GM18951 (cell line): ENCODE measurements around the gene ZNF382.

Experiments
- POLR2A ChIP-seq: IDR thresholded peaks from 4 replicates; pipeline ENCODE4 v1.6.1; 2011; ENCODE audit warnings: mild to moderate bottlenecking; ENCODE audit not compliant: insufficient read length, insufficient read depth; ENCODE audit errors: extremely low read depth
- in situ Hi-C: fragments of 300-500 bp; cut with MboI; formaldehyde crosslinking; loops from one replicate; pipeline ENCODE4 v1.12.0; 2022; ENCODE audit warnings: low sequenced_read_pairs, mixed read lengths, inconsistent platforms; ENCODE audit not compliant: unreplicated experiment

Gene ZNF382

GRCh38 chr19:36638862-36639510, 33.9 kb downstream of the ZNF382 start:
- no peak for TF ChIP-seq POLR2A
- in situ Hi-C loops, result no loop called here

- in situ Hi-C loops, result no loop called here
- no peak for TF ChIP-seq POLR2A
Observed at GRCh38 chr19:36646746-36647145, 41.6 kb downstream of the ZNF382 start.

GRCh38 chr19:36652958-36653357, 47.8 kb downstream of the ZNF382 start:
- in situ Hi-C loops, result no loop called here
- TF ChIP-seq POLR2A, result no peak

GRCh38 chr19:36665832-36666231, 60.7 kb downstream of the ZNF382 start:
- TF ChIP-seq POLR2A, result no peak
- in situ Hi-C loops, result no loop called here

- TF ChIP-seq POLR2A, result no peak
- in situ Hi-C loops, result no loop called here
Observed at GRCh38 chr19:36668646-36669045, 63.5 kb downstream of the ZNF382 start.

GRCh38 chr19:36672368-36672767, 67.3 kb downstream of the ZNF382 start:
- in situ Hi-C loops, result no loop called here
- no peak for TF ChIP-seq POLR2A

- no peak for TF ChIP-seq POLR2A
- in situ Hi-C loops, result no loop called here
Observed at GRCh38 chr19:36674201-36674600, 69.1 kb downstream of the ZNF382 start.

GRCh38 chr19:36679455-36679854, 74.3 kb downstream of the ZNF382 start:
- in situ Hi-C loops, result no loop called here

More at GRCh38 chr19:36679455-36679854, 74.3 kb downstream of the ZNF382 start:
- no peak for TF ChIP-seq POLR2A
